Measurements from ENCODE around the gene PTPN11. TPM values are rescaled to one million over a fixed set of nuclear protein-coding genes. Genes with fewer than 3 reads are reported as not detected.

Gene PTPN11
- total and polyA plus RNA-seq, 2 donors (not counting 1 experiment from before 2014, with no cell fraction given) = 126 to 129 TPM

DNA sequence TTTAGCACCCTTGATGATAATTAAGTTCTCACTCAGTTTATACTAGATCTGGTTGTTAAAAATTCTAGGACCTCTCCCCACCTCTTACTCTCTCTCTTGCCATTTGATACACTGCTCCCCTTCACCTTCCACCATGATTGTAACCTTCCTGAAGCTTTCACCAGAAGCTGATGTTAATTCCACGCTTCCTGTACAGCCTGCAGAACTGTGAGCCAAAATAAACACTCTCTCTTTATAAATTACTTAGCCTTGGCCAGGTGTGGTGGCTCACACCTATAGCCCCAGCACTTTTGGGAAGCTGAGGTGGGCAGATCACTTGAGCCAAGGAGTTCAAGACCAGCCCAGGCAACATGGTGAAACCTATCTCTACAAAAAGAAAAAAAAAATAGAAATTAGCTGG is 25.4 kb upstream of the PTPN11 start:
- Histone ChIP-seq H3K36me3 (ENCODE audit: control insufficient read depth, insufficient read depth, low read length) (no peaks in the 10 kb centered on the region), H3K4me2 (ENCODE audit: extremely low read depth, insufficient read depth, low read length) (no peak overlapping the region), H3K27me3 (ENCODE audit: control insufficient read depth, insufficient read depth, low read length) (no peaks in the 10 kb centered on the region), H3K9me3 (ENCODE audit: control insufficient read depth, insufficient read depth, low read depth, low read length) (no peaks in the 10 kb centered on the region), H3K79me2 (ENCODE audit: control insufficient read depth, insufficient read depth, low read length) (no peaks in the 10 kb centered on the region), H3K4me3 (replicated peaks in 1 of 4; ENCODE audit: control extremely low read depth in 1 of 4, insufficient read depth in 1 of 4, low read depth in 3 of 4, low read length in 4 of 4) (no peak overlapping the region), H2AFZ (ENCODE audit: low read length) (no peak overlapping the region), H4K20me1 (ENCODE audit: control insufficient read depth, extremely low read depth, insufficient read depth, low read length) (no peaks in the 10 kb centered on the region), H3K4me1 (ENCODE audit: control insufficient read depth, extremely low read depth, insufficient read depth, low read length) (no peaks in the 10 kb centered on the region), H3K9ac (ENCODE audit: insufficient read depth, low read length) (no peak overlapping the region), H3K27ac (ENCODE audit: insufficient read depth, low read length) (no peak overlapping the region)
- TF ChIP-seq CTCF (conservative IDR thresholded peaks at IDR 0.05 in 1 of 2, IDR thresholded peaks at IDR 0.05 in 1 of 2; ENCODE audit: low read depth in 1 of 2, low read length in 2 of 2) (no peak), EZH2 (IDR thresholded peaks at IDR 0.05; ENCODE audit: low read length, missing control alignments) (no peak)
- DNase-seq (ENCODE audit: low read depth in 2 of 2) = no peak

GRCh38 chr12:112401054-112401453 is 17.7 kb upstream of the PTPN11 start:
- no peaks in the 10 kb centered on the region for H4K20me1 ChIP-seq (ENCODE audit: control insufficient read depth, extremely low read depth, insufficient read depth, low read length)
- H3K9ac ChIP-seq (ENCODE audit: insufficient read depth, low read length) = no peak overlapping the region
- H3K4me2 ChIP-seq (ENCODE audit: extremely low read depth, insufficient read depth, low read length) = no peak overlapping the region
- TF ChIP-seq EZH2 (IDR thresholded peaks at IDR 0.05; ENCODE audit: low read length, missing control alignments) (no peak), CTCF (conservative IDR thresholded peaks at IDR 0.05 in 1 of 2, IDR thresholded peaks at IDR 0.05 in 1 of 2; ENCODE audit: low read depth in 1 of 2, low read length in 2 of 2) (no peak)
- H3K4me3 ChIP-seq (replicated peaks in 1 of 4; ENCODE audit: control extremely low read depth in 1 of 4, insufficient read depth in 1 of 4, low read depth in 3 of 4, low read length in 4 of 4) = no peak overlapping the region
- no peaks in the 10 kb centered on the region for H3K4me1 ChIP-seq (ENCODE audit: control insufficient read depth, extremely low read depth, insufficient read depth, low read length)
- H2AFZ ChIP-seq (ENCODE audit: low read length) = no peak overlapping the region
- no peaks in the 10 kb centered on the region for H3K79me2 ChIP-seq (ENCODE audit: control insufficient read depth, insufficient read depth, low read length)
- no peak for DNase-seq (ENCODE audit: low read depth in 2 of 2)
- no peaks in the 10 kb centered on the region for H3K27me3 ChIP-seq (ENCODE audit: control insufficient read depth, insufficient read depth, low read length)
- H3K27ac ChIP-seq (ENCODE audit: insufficient read depth, low read length) = no peak overlapping the region
- H3K36me3 ChIP-seq (ENCODE audit: control insufficient read depth, insufficient read depth, low read length) = peaks cover 10% of the 10 kb centered on the region
- H3K9me3 ChIP-seq (ENCODE audit: control insufficient read depth, insufficient read depth, low read depth, low read length) = no peaks in the 10 kb centered on the region

GRCh38 chr12:112401903-112402498 is 16.7 kb upstream of the PTPN11 start:
- Histone ChIP-seq H3K9me3 (ENCODE audit: control insufficient read depth, insufficient read depth, low read depth, low read length) (no peaks in the 10 kb centered on the region), H3K9ac (ENCODE audit: insufficient read depth, low read length) (no peak overlapping the region), H3K4me1 (ENCODE audit: control insufficient read depth, extremely low read depth, insufficient read depth, low read length) (no peaks in the 10 kb centered on the region), H3K27ac (ENCODE audit: insufficient read depth, low read length) (no peak overlapping the region), H3K27me3 (ENCODE audit: control insufficient read depth, insufficient read depth, low read length) (no peaks in the 10 kb centered on the region), H3K36me3 (ENCODE audit: control insufficient read depth, insufficient read depth, low read length) (peaks cover 12% of the 10 kb centered on the region), H3K4me3 (replicated peaks in 1 of 4; ENCODE audit: control extremely low read depth in 1 of 4, insufficient read depth in 1 of 4, low read depth in 3 of 4, low read length in 4 of 4) (no peak overlapping the region), H3K4me2 (ENCODE audit: extremely low read depth, insufficient read depth, low read length) (no peak overlapping the region), H2AFZ (ENCODE audit: low read length) (no peak overlapping the region), H4K20me1 (ENCODE audit: control insufficient read depth, extremely low read depth, insufficient read depth, low read length) (no peaks in the 10 kb centered on the region), H3K79me2 (ENCODE audit: control insufficient read depth, insufficient read depth, low read length) (peaks cover 2% of the 10 kb centered on the region)
- DNase-seq (ENCODE audit: low read depth in 2 of 2) = no peak
- TF ChIP-seq CTCF (conservative IDR thresholded peaks at IDR 0.05 in 1 of 2, IDR thresholded peaks at IDR 0.05 in 1 of 2; ENCODE audit: low read depth in 1 of 2, low read length in 2 of 2) (no peak), EZH2 (IDR thresholded peaks at IDR 0.05; ENCODE audit: low read length, missing control alignments) (no peak)

All from fibroblast of lung (primary cell).